ENCODE measurements around the gene OR5H2.
"Not testable (repeated sequence)": the region's sequence is repeated elsewhere in the genome, so short reads cannot be mapped to it uniquely, and the experiment has no call there.

OR5H2 gene

GRCh38 chr3:98282205-98282604, at the start of gene OR5H2:
TSS of gene OR5H2 (plus strand) at chr3:98282505. CDS start at chr3:98282903, 398 bp downstream.
- no peak for DNase-seq (ENCODE audit: low read depth)

- no peak for DNase-seq (ENCODE audit: low read depth)
Observed at GRCh38 chr3:98233468-98233867, 48.8 kb upstream of the OR5H2 start.

- DNase-seq (ENCODE audit: low read depth): no peak
Observed at GRCh38 chr3:98240131-98240530, 42.2 kb upstream of the OR5H2 start.

- DNase-seq (ENCODE audit: low read depth): no peak
Observed at GRCh38 chr3:98242155-98242554, 40.1 kb upstream of the OR5H2 start.

- DNase-seq (ENCODE audit: low read depth): no peak
Observed at GRCh38 chr3:98243843-98244242, 38.5 kb upstream of the OR5H2 start.

GRCh38 chr3:98246142-98246541, 36.2 kb upstream of the OR5H2 start:
- no peak for DNase-seq (ENCODE audit: low read depth)

GRCh38 chr3:98256026-98256425, 26.3 kb upstream of the OR5H2 start:
- not testable (repeated sequence) for DNase-seq (ENCODE audit: low read depth)

GRCh38 chr3:98259707-98260106, 22.6 kb upstream of the OR5H2 start:
- DNase-seq (ENCODE audit: low read depth): no peak

GRCh38 chr3:98262046-98262445, 20.3 kb upstream of the OR5H2 start:
- DNase-seq (ENCODE audit: low read depth): no peak

- DNase-seq (ENCODE audit: low read depth): no peak
Observed at GRCh38 chr3:98263944-98264343, 18.4 kb upstream of the OR5H2 start, which contains the start of gene OR5H6. TSS of gene OR5H6 (plus strand) at chr3:98264244. CDS start at chr3:98264333, 89 bp downstream.

- DNase-seq (ENCODE audit: low read depth): no peak
Observed at GRCh38 chr3:98269846-98270245, 12.5 kb upstream of the OR5H2 start.

- DNase-seq (ENCODE audit: low read depth): no peak
Observed at GRCh38 chr3:98272126-98272525, 10.2 kb upstream of the OR5H2 start.

- DNase-seq (ENCODE audit: low read depth): no peak
Observed at GRCh38 chr3:98274914-98275313, 7.4 kb upstream of the OR5H2 start.

GRCh38 chr3:98290916-98291315, 8.6 kb downstream of the OR5H2 start:
- no peak for DNase-seq (ENCODE audit: low read depth)

- no peak for DNase-seq (ENCODE audit: low read depth)
Observed at GRCh38 chr3:98291332-98291957, 9.1 kb downstream of the OR5H2 start.

GRCh38 chr3:98322101-98322500, 39.8 kb downstream of the OR5H2 start:
- DNase-seq (ENCODE audit: low read depth): no peak

- no peak for DNase-seq (ENCODE audit: low read depth)
Observed at GRCh38 chr3:98322686-98323085, 40.4 kb downstream of the OR5H2 start.

GRCh38 chr3:98323425-98323824, 41.1 kb downstream of the OR5H2 start:
- no peak for DNase-seq (ENCODE audit: low read depth)

- no peak for DNase-seq (ENCODE audit: low read depth)
Observed at GRCh38 chr3:98325055-98325454, 42.8 kb downstream of the OR5H2 start.

GRCh38 chr3:98326105-98326893, 44.0 kb downstream of the OR5H2 start:
- DNase-seq (ENCODE audit: low read depth): no peak

GRCh38 chr3:98326945-98327344, 44.6 kb downstream of the OR5H2 start:
- no peak for DNase-seq (ENCODE audit: low read depth)

GRCh38 chr3:98328933-98329332, 46.6 kb downstream of the OR5H2 start:
- no peak for DNase-seq (ENCODE audit: low read depth)

- peak; percentile 7 for DNase-seq (ENCODE audit: low read depth)
Observed at GRCh38 chr3:98329392-98330124, 47.3 kb downstream of the OR5H2 start.
